GM18951 (cell line): ENCODE measurements around the gene PPP1R7.
"Not testable (repeated sequence)": the region's sequence is repeated elsewhere in the genome, so short reads cannot be mapped to it uniquely, and the experiment has no call there.

Experiments
- POLR2A ChIP-seq: IDR thresholded peaks from 4 replicates; pipeline ENCODE4 v1.6.1; 2011; ENCODE audit warnings: mild to moderate bottlenecking; ENCODE audit not compliant: insufficient read length, insufficient read depth; ENCODE audit errors: extremely low read depth
- in situ Hi-C: fragments of 300-500 bp; cut with MboI; formaldehyde crosslinking; loops from one replicate; pipeline ENCODE4 v1.12.0; 2022; ENCODE audit warnings: low sequenced_read_pairs, mixed read lengths, inconsistent platforms; ENCODE audit not compliant: unreplicated experiment

PPP1R7 gene

GRCh38 chr2:241191081-241191480, 40.8 kb downstream of the PPP1R7 start:
- in situ Hi-C loops, result no loop called here
- TF ChIP-seq POLR2A, result no peak

GRCh38 chr2:241193271-241193670, 43.0 kb downstream of the PPP1R7 start:
- no peak for TF ChIP-seq POLR2A
- in situ Hi-C loops, result no loop called here

- TF ChIP-seq POLR2A, result no peak
- in situ Hi-C loops, result no loop called here
These were observed 44.5 kb downstream of the PPP1R7 start for GRCh38 chr2:241194811-241195210.

GRCh38 chr2:241195506-241196130, 45.4 kb downstream of the PPP1R7 start:
- in situ Hi-C loops, result no loop called here
- no peak for TF ChIP-seq POLR2A

GRCh38 chr2:241197246-241197645, 47.0 kb downstream of the PPP1R7 start:
- in situ Hi-C loops, result not testable (repeated sequence)

- in situ Hi-C loops, result no loop called here
- no peak for TF ChIP-seq POLR2A
These were observed 47.7 kb downstream of the PPP1R7 start for GRCh38 chr2:241197947-241198346.

GRCh38 chr2:241198381-241199279, 48.4 kb downstream of the PPP1R7 start:
- in situ Hi-C loops, result no loop called here
- no peak for TF ChIP-seq POLR2A

- TF ChIP-seq POLR2A, result no peak
- in situ Hi-C loops, result no loop called here
These were observed 49.0 kb downstream of the PPP1R7 start for GRCh38 chr2:241199286-241199685.

- TF ChIP-seq POLR2A, result no peak
- in situ Hi-C loops, result no loop called here
These were observed 49.9 kb downstream of the PPP1R7 start for GRCh38 chr2:241199897-241200821.

- in situ Hi-C loops, result no loop called here
- TF ChIP-seq POLR2A, result no peak
These were observed 50.6 kb downstream of the PPP1R7 start for GRCh38 chr2:241200822-241201395.

GRCh38 chr2:241201445-241202267, 51.4 kb downstream of the PPP1R7 start:
- in situ Hi-C loops, result no loop called here
- no peak for TF ChIP-seq POLR2A

GRCh38 chr2:241202268-241202585, 52.0 kb downstream of the PPP1R7 start:
- TF ChIP-seq POLR2A, result no peak
- in situ Hi-C loops, result no loop called here
